ENCODE results near the gene B4GALNT2. TPM values are rescaled to one million over a fixed set of nuclear protein-coding genes. Genes with fewer than 3 reads are reported as not detected.
"Not testable (repeated sequence)": the region's sequence is repeated elsewhere in the genome, so short reads cannot be mapped to it uniquely, and the experiment has no call there.

Gene B4GALNT2
- total and polyA plus RNA-seq, 2 of the 13 experiments (the other 11 are each of a cell fraction or from before 2014, with no cell fraction given) = not detected

- Histone ChIP-seq H3K27me3 (ENCODE audit: control insufficient read depth in 1 of 2, insufficient read depth in 2 of 2, low read length in 2 of 2) (no peaks in the 10 kb centered on the region), H2AFZ (ENCODE audit: low read length) (no peak overlapping the region), H4K20me1 (ENCODE audit: insufficient read depth, low read length) (no peaks in the 10 kb centered on the region), H3K4me2 (ENCODE audit: low read depth, low read length) (no peak overlapping the region), H3K27ac (ENCODE audit: extremely low read length, insufficient read depth, low read length) (no peak overlapping the region), H3K79me2 (ENCODE audit: insufficient read depth, low read length) (no peaks in the 10 kb centered on the region), H3K9me3 (ENCODE audit: low read length) (no peaks in the 10 kb centered on the region), H3K4me1 (ENCODE audit: insufficient read depth, low read length) (peaks cover 49% of the 10 kb centered on the region), H3K36me3 (replicated peaks in 1 of 2; ENCODE audit: control insufficient read depth in 1 of 2, insufficient read depth in 2 of 2, low read length in 2 of 2) (no peaks in the 10 kb centered on the region), H3K9ac (ENCODE audit: insufficient read depth, low read depth, low read length) (no peak overlapping the region), H3K4me3 (replicated peaks in 1 of 3; ENCODE audit: insufficient read depth in 1 of 3, low read depth in 2 of 3, low read length in 3 of 3) (no peak overlapping the region)
- DNase-seq (ENCODE audit: low spot score) (no peak), FAIRE-seq (no peak), ATAC-seq (no peak)
- in situ Hi-C loops (cut with HindIII; ENCODE audit: extremely low pct_ligation_motif_present, low pct_unique_long_range_greater_than_20kb) = no loop called here
- ChIA-PET CTCF (ENCODE audit: low intra/inter-chr PET ratio, low total read pairs) (no interaction called here), POLR2A (interaction anchor here (1.5 kb wide), 1 partner anchor 33 kb away, joined by 3 read pairs; no protein-coding TSS in a partner anchor)
- no peak for TF ChIP-seq ZBTB34 (CRISPR knock-in tag; IDR thresholded peaks at IDR 0.05)
- no peak for TF ChIP-seq ZSCAN30 (CRISPR knock-in tag; IDR thresholded peaks at IDR 0.05)
- BruUV-seq (replicated peaks) = no TSS peak
- intact Hi-C loops (cut with micrococcal nuclease; ENCODE audit: unreplicated experiment) = no loop called here
Observed at GRCh38 chr17:49100601-49101000, 32.0 kb upstream of the B4GALNT2 start.

DNA sequence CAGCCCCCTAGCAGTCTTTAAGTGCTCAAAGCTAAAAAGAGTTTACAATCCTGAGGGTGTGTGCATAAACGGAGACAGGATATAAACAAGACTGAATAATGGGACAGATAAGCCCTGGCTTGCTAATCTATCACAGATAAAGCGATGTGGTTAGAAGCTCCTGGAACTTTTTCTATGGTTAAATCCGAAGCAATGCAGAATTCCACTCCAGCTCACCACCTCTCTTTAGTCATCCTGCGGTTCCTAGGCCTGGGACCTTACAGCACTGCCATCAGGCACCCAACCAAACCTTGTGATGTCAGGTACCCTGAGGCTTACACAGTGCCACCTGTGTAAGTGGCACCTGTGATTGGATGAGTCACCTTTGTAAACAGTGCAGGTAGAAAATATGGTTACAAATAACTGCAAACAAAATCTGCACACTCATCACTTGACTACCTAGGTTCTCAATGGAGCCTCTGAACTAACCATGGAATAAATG, 31.5 kb upstream of the B4GALNT2 start:
- no peaks in the 10 kb centered on the region for H4K20me1 ChIP-seq (ENCODE audit: insufficient read depth, low read length)
- H3K27me3 ChIP-seq (ENCODE audit: control insufficient read depth in 1 of 2, insufficient read depth in 2 of 2, low read length in 2 of 2) = no peaks in the 10 kb centered on the region
- intact Hi-C loops (cut with micrococcal nuclease; ENCODE audit: unreplicated experiment) (no loop called here), in situ Hi-C loops (cut with HindIII; ENCODE audit: extremely low pct_ligation_motif_present, low pct_unique_long_range_greater_than_20kb) (no loop called here)
- H3K9ac ChIP-seq (ENCODE audit: insufficient read depth, low read depth, low read length) = no peak overlapping the region
- no TSS peak for BruUV-seq (replicated peaks)
- peaks cover 54% of the 10 kb centered on the region for H3K4me1 ChIP-seq (ENCODE audit: insufficient read depth, low read length)
- ChIA-PET POLR2A (interaction anchor here (1.5 kb wide), 1 partner anchor 34 kb away, joined by 3 read pairs; no protein-coding TSS in a partner anchor), CTCF (ENCODE audit: low intra/inter-chr PET ratio, low total read pairs) (no interaction called here)
- 66% methylated on average over 4 of the region's 4 CpGs for WGBS (ENCODE audit: low lambda C conversion rate)
- no peak overlapping the region for H3K4me2 ChIP-seq (ENCODE audit: low read depth, low read length)
- no peak for FAIRE-seq
- H3K4me3 ChIP-seq (replicated peaks in 1 of 3; ENCODE audit: insufficient read depth in 1 of 3, low read depth in 2 of 3, low read length in 3 of 3) = no peak overlapping the region
- no peak for DNase-seq (ENCODE audit: low spot score)
- H3K27ac ChIP-seq (ENCODE audit: extremely low read length, insufficient read depth, low read length) = no peak overlapping the region
- no peak overlapping the region for H2AFZ ChIP-seq (ENCODE audit: low read length)
- ATAC-seq = peak; percentile 43; the same call in 2 of the 3 replicates
- TF ChIP-seq FOSL1 (CRISPR knock-in tag; IDR thresholded peaks at IDR 0.05; ENCODE audit: borderline replicate concordance) (0 out of 2 replicates have a peak, but pooled peaks have one; percentile 30), IKZF5 (CRISPR knock-in tag; IDR thresholded peaks at IDR 0.05) (no peak), POLR2G (IDR thresholded peaks at IDR 0.05; ENCODE audit: low read depth, low read length) (no peak), FOXA3 (CRISPR knock-in tag; IDR thresholded peaks at IDR 0.05) (peak; percentile 25; the same call in 1 of the 2 replicates), MAFK (conservative IDR thresholded peaks at IDR 0.05 in 1 of 2, IDR thresholded peaks at IDR 0.05 in 1 of 2; ENCODE audit: low read length in 2 of 2) (peak; percentile 83 to 87), FOSL2 (CRISPR knock-in tag; IDR thresholded peaks at IDR 0.05) (peak; percentile 79), MAFF (IDR thresholded peaks at IDR 0.05; ENCODE audit: low read depth, low read length) (peak; percentile 79)
- TF ChIP-seq, protein P1, sequence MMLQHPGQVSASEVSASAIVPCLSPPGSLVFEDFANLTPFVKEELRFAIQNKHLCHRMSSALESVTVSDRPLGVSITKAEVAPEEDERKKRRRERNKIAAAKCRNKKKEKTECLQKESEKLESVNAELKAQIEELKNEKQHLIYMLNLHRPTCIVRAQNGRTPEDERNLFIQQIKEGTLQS (CRISPR knock-in tag; IDR thresholded peaks at IDR 0.05) = 0 out of 2 replicates have a peak, but pooled peaks have one; percentile 36
- H3K36me3 ChIP-seq (replicated peaks in 1 of 2; ENCODE audit: control insufficient read depth in 1 of 2, insufficient read depth in 2 of 2, low read length in 2 of 2) = no peaks in the 10 kb centered on the region
- no peaks in the 10 kb centered on the region for H3K9me3 ChIP-seq (ENCODE audit: low read length)
- H3K79me2 ChIP-seq (ENCODE audit: insufficient read depth, low read length) = no peaks in the 10 kb centered on the region

DNA sequence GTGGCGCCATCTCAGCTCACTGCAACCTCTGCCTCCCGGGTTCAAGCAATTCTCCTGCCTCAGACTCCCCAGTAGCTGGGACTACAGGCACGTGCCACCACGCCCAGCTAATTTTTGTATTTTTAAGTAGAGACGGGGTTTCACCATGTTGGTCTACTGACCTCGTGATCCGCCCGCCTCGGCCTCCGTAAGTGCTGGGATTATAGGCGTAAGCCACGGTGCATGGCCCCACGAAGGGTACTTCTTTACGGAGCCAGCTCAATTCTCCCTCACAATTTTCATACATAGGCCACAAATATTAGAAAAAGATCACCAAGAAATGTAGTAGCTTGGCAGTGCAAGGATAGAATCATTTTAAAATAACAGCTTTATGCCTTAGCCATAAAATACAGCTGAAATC, 29.2 kb upstream of the B4GALNT2 start:
- H3K27me3 ChIP-seq (ENCODE audit: control insufficient read depth in 1 of 2, insufficient read depth in 2 of 2, low read length in 2 of 2); ATAC-seq; CTCF ChIA-PET (ENCODE audit: low intra/inter-chr PET ratio, low total read pairs); intact Hi-C loops (cut with micrococcal nuclease; ENCODE audit: unreplicated experiment); H3K27ac ChIP-seq (ENCODE audit: extremely low read length, insufficient read depth, low read length); H2AFZ ChIP-seq (ENCODE audit: low read length); H4K20me1 ChIP-seq (ENCODE audit: insufficient read depth, low read length); FAIRE-seq; POLR2A ChIA-PET; H3K9me3 ChIP-seq (ENCODE audit: low read length); in situ Hi-C loops (cut with HindIII; ENCODE audit: extremely low pct_ligation_motif_present, low pct_unique_long_range_greater_than_20kb); H3K36me3 ChIP-seq (replicated peaks in 1 of 2; ENCODE audit: control insufficient read depth in 1 of 2, insufficient read depth in 2 of 2, low read length in 2 of 2); BruUV-seq (replicated peaks); H3K4me2 ChIP-seq (ENCODE audit: low read depth, low read length); DNase-seq (ENCODE audit: low spot score); H3K9ac ChIP-seq (ENCODE audit: insufficient read depth, low read depth, low read length); H3K4me3 ChIP-seq (replicated peaks in 1 of 3; ENCODE audit: insufficient read depth in 1 of 3, low read depth in 2 of 3, low read length in 3 of 3); H3K79me2 ChIP-seq (ENCODE audit: insufficient read depth, low read length): not testable (repeated sequence)
- peaks cover 77% of the 10 kb centered on the region for H3K4me1 ChIP-seq (ENCODE audit: insufficient read depth, low read length)
- 96% methylated on average over 14 of the region's 14 CpGs for WGBS (ENCODE audit: low lambda C conversion rate)
